HepG2 (cell line): ENCODE results near the gene TAF6L. TPM values are rescaled to one million over a fixed set of nuclear protein-coding genes. Genes with fewer than 3 reads are reported as not detected.
A peak's percentile ranks its signal among the peaks of the same experiment; 100 is the strongest.

Source experiments
- CAMTA2 ChIP-seq: sonication (generic); formaldehyde crosslinking; IDR thresholded peaks from 2 replicates; pipeline ENCODE4 v1.4.0; 2020; ENCODE audit warnings: mild to moderate bottlenecking, missing genetic modification reagents, borderline replicate concordance
- CHD2 ChIP-seq: IDR thresholded peaks from 2 replicates; pipeline ENCODE4 v1.6.1; 2011; ENCODE audit warnings: low read depth, low read length, improper control_type of control experiment
- CHD4 ChIP-seq: fragments of 200-600 bp; sonication (generic); IDR thresholded peaks from 2 replicates; pipeline ENCODE4 v1.7.0; 2017; ENCODE audit warnings: mild to moderate bottlenecking, low read length, borderline replicate concordance
- FOSL2 ChIP-seq: sonication (generic); formaldehyde crosslinking; IDR thresholded peaks from 2 replicates; pipeline ENCODE4 v1.4.0; 2020; ENCODE audit warnings: missing genetic modification reagents
- HNRNPH1 ChIP-seq: fragments of 200-400 bp; formaldehyde crosslinking; optimal IDR thresholded peaks from 2 replicates; pipeline ENCODE3; 2017; ENCODE audit warnings: mild to moderate bottlenecking, low read depth, low read length
- KDM3A ChIP-seq: IDR thresholded peaks from 2 replicates; pipeline ENCODE4 v1.6.1; 2018; ENCODE audit warnings: low read depth, missing compliant biosample characterization
- KLF6 ChIP-seq: IDR thresholded peaks from 2 replicates; pipeline ENCODE4 v1.8.0; 2016; ENCODE audit warnings: missing biosample characterization, missing genetic modification reagents
- NAIF1 ChIP-seq: sonication (generic); formaldehyde crosslinking; IDR thresholded peaks from 2 replicates; pipeline ENCODE4 v1.5.0; 2020; ENCODE audit warnings: mild to moderate bottlenecking, missing genetic modification reagents, borderline replicate concordance
- NR3C1 ChIP-seq: sonication (generic); formaldehyde crosslinking; IDR thresholded peaks from 2 replicates; pipeline ENCODE4 v1.4.0; 2020; ENCODE audit warnings: missing genetic modification reagents
- POLR2AphosphoS2 ChIP-seq: IDR thresholded peaks from 2 replicates; pipeline ENCODE4 v1.6.1; 2011; ENCODE audit warnings: low read depth, low read length, improper control_type of control experiment
- RFXANK ChIP-seq: IDR thresholded peaks from 2 replicates; pipeline ENCODE4 v1.6.1; 2016
- ZBTB21 ChIP-seq: sonication (generic); formaldehyde crosslinking; IDR thresholded peaks from 2 replicates; pipeline ENCODE4 v1.4.0; 2020; ENCODE audit warnings: missing genetic modification reagents
- ZFP36 ChIP-seq: fragments of 150-350 bp; IDR thresholded peaks from 2 replicates; pipeline ENCODE4 v1.6.1; 2018; ENCODE audit warnings: borderline replicate concordance, low read length, low read depth; ENCODE audit not compliant: partially characterized antibody
- ZNF570 ChIP-seq: sonication (generic); formaldehyde crosslinking; IDR thresholded peaks from 2 replicates; pipeline ENCODE4 v1.4.0; 2020; ENCODE audit warnings: mild to moderate bottlenecking, missing genetic modification reagents, borderline replicate concordance
- ZNF709 ChIP-seq: sonication (generic); formaldehyde crosslinking; IDR thresholded peaks from 2 replicates; pipeline ENCODE4 v1.5.0; 2020; ENCODE audit warnings: mild to moderate bottlenecking, missing genetic modification reagents
- ZNF747 ChIP-seq: sonication (generic); formaldehyde crosslinking; IDR thresholded peaks from 2 replicates; pipeline ENCODE4 v1.8.1; 2023; ENCODE audit warnings: missing genetic modification reagents, mild to moderate bottlenecking, borderline replicate concordance
- ZSCAN30 ChIP-seq: sonication (generic); formaldehyde crosslinking; IDR thresholded peaks from 2 replicates; pipeline ENCODE4 v1.5.0; 2020; ENCODE audit warnings: mild to moderate bottlenecking, missing genetic modification reagents
- polyA plus RNA-seq, 8 experiments: library from polyadenylated mRNA; depleted of rRNA in 3 of 8; stranded (reverse) in 7 of 8; unstranded in 1 of 8; fragments of >200 nt; fragmentation: Illumina TruSeq in 4 of 8; extraction: Trizol in 4 of 8; gene quantifications; 2 replicates each; pipeline versions ENCODE4 v1.2.1 to v1.2.3, GENCODE V29; 2011 to 2016; ENCODE audit warnings: low read depth in 4 of 8, missing spikeins in 1 of 8, mixed read lengths in 1 of 8; ENCODE audit not compliant: insufficient read depth in 1 of 8
- total RNA-seq, 5 experiments: library from RNA; depleted of rRNA; stranded (reverse); fragments of >200 nt; fragmentation: Illumina TruSeq; extraction: Trizol; gene quantifications; 2 replicates each; pipeline ENCODE4 v1.2.3, GENCODE V29; 2016; ENCODE audit warnings: low read depth in 1 of 5
- TF ChIP-seq, protein P1 (sequence below): sonication (generic); formaldehyde crosslinking; IDR thresholded peaks from 2 replicates; pipeline ENCODE4 v1.8.0; 2022; ENCODE audit warnings: mild to moderate bottlenecking, missing genetic modification reagents, moderate library complexity
- TF ChIP-seq, protein P2 (sequence below): sonication (generic); formaldehyde crosslinking; conservative IDR thresholded peaks from 2 replicates; pipeline ENCODE4 v1.4.0; 2020; ENCODE audit warnings: missing genetic modification reagents
- TF ChIP-seq, protein P3 (sequence below): sonication (generic); formaldehyde crosslinking; IDR thresholded peaks from 2 replicates; pipeline ENCODE4 v1.4.0; 2020; ENCODE audit warnings: missing genetic modification reagents
- TF ChIP-seq, protein P4 (sequence below): IDR thresholded peaks from 2 replicates; pipeline ENCODE4 v1.6.1; 2016; ENCODE audit warnings: missing compliant biosample characterization, missing genetic modification reagents, borderline replicate concordance
- TF ChIP-seq, protein P5 (sequence below): sonication (generic); formaldehyde crosslinking; IDR thresholded peaks from 2 replicates; pipeline ENCODE4 v1.5.0; 2020; ENCODE audit warnings: mild to moderate bottlenecking, missing genetic modification reagents

Gene TAF6L
- total and polyA plus RNA-seq, 2 of the 13 experiments (the other 11 are each of a cell fraction or from before 2014, with no cell fraction given): 12.6 to 19.4 TPM

DNA sequence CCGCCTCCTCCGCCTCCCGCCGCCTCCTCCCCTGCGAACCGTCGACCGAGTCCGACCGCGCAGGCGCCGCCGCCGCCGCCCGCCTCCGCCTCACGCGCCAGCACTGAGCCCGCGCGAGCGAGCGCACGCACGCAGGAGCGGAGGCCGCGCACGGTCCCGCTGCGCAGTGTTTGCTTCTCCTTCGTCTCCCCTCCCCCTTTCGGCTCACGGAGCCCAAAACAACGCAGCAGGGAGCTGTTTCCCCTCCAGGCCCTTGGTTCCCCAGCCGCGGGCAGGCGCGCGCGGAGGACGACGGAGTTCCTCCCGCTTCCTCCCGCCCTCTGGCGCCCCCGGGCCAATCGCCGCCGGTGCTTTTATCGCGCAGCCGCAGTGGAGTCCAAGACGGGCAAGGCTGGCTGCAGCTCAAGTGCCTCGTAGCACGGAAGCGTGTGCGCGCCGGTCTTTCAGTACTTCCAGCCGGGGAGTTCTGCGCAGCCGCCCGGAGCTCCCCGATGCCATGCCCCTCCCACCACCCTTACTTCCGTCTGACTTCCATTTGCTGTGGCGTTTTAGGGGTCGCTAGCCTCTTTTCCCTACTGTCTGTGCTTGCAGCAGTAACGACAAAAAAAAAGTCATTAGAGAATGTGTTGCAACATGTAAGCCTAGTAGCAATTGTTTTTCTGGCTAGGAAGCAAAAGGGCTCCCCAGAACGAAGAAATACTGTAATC is 43.9 kb upstream of the TAF6L start, which contains the start of gene HNRNPUL2 (continued):
- TF ChIP-seq, protein P1, sequence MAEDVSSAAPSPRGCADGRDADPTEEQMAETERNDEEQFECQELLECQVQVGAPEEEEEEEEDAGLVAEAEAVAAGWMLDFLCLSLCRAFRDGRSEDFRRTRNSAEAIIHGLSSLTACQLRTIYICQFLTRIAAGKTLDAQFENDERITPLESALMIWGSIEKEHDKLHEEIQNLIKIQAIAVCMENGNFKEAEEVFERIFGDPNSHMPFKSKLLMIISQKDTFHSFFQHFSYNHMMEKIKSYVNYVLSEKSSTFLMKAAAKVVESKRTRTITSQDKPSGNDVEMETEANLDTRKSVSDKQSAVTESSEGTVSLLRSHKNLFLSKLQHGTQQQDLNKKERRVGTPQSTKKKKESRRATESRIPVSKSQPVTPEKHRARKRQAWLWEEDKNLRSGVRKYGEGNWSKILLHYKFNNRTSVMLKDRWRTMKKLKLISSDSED (CRISPR knock-in tag): peak; percentile 91
- TF ChIP-seq NAIF1 (CRISPR knock-in tag): no peak
- peak; percentile 84; the same call in 1 of the 2 replicates for TF ChIP-seq KLF6 (CRISPR knock-in tag)
- TF ChIP-seq, protein P2, sequence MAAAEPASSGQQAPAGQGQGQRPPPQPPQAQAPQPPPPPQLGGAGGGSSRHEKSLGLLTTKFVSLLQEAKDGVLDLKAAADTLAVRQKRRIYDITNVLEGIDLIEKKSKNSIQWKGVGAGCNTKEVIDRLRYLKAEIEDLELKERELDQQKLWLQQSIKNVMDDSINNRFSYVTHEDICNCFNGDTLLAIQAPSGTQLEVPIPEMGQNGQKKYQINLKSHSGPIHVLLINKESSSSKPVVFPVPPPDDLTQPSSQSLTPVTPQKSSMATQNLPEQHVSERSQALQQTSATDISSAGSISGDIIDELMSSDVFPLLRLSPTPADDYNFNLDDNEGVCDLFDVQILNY: no peak; the same call in none of the 2 replicates
- TF ChIP-seq, protein P3, sequence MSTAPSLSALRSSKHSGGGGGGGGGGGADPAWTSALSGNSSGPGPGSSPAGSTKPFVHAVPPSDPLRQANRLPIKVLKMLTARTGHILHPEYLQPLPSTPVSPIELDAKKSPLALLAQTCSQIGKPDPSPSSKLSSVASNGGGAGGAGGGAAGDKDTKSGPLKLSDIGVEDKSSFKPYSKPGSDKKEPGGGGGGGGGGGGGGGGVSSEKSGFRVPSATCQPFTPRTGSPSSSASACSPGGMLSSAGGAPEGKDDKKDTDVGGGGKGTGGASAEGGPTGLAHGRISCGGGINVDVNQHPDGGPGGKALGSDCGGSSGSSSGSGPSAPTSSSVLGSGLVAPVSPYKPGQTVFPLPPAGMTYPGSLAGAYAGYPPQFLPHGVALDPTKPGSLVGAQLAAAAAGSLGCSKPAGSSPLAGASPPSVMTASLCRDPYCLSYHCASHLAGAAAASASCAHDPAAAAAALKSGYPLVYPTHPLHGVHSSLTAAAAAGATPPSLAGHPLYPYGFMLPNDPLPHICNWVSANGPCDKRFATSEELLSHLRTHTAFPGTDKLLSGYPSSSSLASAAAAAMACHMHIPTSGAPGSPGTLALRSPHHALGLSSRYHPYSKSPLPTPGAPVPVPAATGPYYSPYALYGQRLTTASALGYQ: peak; percentile 75; the same call in 1 of the 2 replicates
- no peak for TF ChIP-seq NR3C1 (CRISPR knock-in tag)
- no peak for TF ChIP-seq CHD4
- no peak for TF ChIP-seq HNRNPH1
- peak; percentile 91 for TF ChIP-seq ZNF709
- 0 out of 2 replicates have a peak, but pooled peaks have one; percentile 53 for TF ChIP-seq KDM3A (CRISPR knock-in tag)
- TF ChIP-seq, protein P4, sequence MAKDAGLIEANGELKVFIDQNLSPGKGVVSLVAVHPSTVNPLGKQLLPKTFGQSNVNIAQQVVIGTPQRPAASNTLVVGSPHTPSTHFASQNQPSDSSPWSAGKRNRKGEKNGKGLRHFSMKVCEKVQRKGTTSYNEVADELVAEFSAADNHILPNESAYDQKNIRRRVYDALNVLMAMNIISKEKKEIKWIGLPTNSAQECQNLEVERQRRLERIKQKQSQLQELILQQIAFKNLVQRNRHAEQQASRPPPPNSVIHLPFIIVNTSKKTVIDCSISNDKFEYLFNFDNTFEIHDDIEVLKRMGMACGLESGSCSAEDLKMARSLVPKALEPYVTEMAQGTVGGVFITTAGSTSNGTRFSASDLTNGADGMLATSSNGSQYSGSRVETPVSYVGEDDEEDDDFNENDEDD (CRISPR knock-in tag): peak; percentile 98
- no peak for TF ChIP-seq ZBTB21
- TF ChIP-seq ZNF747 (CRISPR knock-in tag): peak; percentile 84; the same call in 1 of the 2 replicates
- no peak for TF ChIP-seq RFXANK
- 0 out of 2 replicates have a peak, but pooled peaks have one; percentile 9 for TF ChIP-seq CAMTA2 (CRISPR knock-in tag)
- TF ChIP-seq, protein P5, sequence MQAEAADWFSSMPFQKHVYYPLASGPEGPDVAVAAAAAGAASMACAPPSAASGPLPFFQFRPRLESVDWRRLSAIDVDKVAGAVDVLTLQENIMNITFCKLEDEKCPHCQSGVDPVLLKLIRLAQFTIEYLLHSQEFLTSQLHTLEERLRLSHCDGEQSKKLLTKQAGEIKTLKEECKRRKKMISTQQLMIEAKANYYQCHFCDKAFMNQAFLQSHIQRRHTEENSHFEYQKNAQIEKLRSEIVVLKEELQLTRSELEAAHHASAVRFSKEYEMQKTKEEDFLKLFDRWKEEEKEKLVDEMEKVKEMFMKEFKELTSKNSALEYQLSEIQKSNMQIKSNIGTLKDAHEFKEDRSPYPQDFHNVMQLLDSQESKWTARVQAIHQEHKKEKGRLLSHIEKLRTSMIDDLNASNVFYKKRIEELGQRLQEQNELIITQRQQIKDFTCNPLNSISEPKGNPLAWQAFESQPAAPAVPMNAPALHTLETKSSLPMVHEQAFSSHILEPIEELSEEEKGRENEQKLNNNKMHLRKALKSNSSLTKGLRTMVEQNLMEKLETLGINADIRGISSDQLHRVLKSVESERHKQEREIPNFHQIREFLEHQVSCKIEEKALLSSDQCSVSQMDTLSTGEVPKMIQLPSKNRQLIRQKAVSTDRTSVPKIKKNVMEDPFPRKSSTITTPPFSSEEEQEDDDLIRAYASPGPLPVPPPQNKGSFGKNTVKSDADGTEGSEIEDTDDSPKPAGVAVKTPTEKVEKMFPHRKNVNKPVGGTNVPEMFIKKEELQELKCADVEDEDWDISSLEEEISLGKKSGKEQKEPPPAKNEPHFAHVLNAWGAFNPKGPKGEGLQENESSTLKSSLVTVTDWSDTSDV (CRISPR knock-in tag): peak; percentile 95
- no peak for TF ChIP-seq ZSCAN30
- TF ChIP-seq FOSL2 (CRISPR knock-in tag): peak; percentile 36
- TF ChIP-seq POLR2AphosphoS2: no peak
- peak; percentile 59 for TF ChIP-seq CHD2
- peak; percentile 74; the same call in 1 of the 2 replicates for TF ChIP-seq ZNF570 (CRISPR knock-in tag)
- TF ChIP-seq ZFP36: no peak
